LNCaP clone FGC (cell line): ENCODE data around the gene PSAT1.
A peak's percentile ranks its signal among the peaks of the same experiment; 100 is the strongest.

Source experiments
- DNase-seq: peaks from one replicate; pipeline ENCODE4 v3.0.0-alpha.2; 2011; ENCODE audit warnings: low read depth
- H3K4me3 ChIP-seq: 2 replicates; pipeline ENCODE4 v1.5.1; 2011; ENCODE audit warnings: mild to moderate bottlenecking, low read depth, low read length, control low read depth
- CTCF ChIP-seq: IDR thresholded peaks from 2 replicates; pipeline ENCODE4 v1.5.1; 2012; ENCODE audit warnings: mild to moderate bottlenecking; ENCODE audit not compliant: control insufficient read depth, insufficient read depth; ENCODE audit errors: extremely low read depth

The PSAT1 gene

GRCh38 chr9:78297672-78297961 lies 692 bp downstream of the PSAT1 start:
- no peak for TF ChIP-seq CTCF
- peak overlapping the region; percentile 88 for H3K4me3 ChIP-seq
- no peak for DNase-seq

GRCh38 chr9:78298046-78298765 lies 1.3 kb downstream of the PSAT1 start:
- TF ChIP-seq CTCF = no peak
- no peak for DNase-seq
- peak overlapping the region; percentile 88 for H3K4me3 ChIP-seq

GRCh38 chr9:78300209-78300608 lies 3.3 kb downstream of the PSAT1 start:
- TF ChIP-seq CTCF = no peak
- DNase-seq = no peak
- H3K4me3 ChIP-seq = no peak overlapping the region

GRCh38 chr9:78301466-78301865 lies 4.5 kb downstream of the PSAT1 start:
- no peak for DNase-seq
- TF ChIP-seq CTCF = no peak
- H3K4me3 ChIP-seq = no peak overlapping the region

GRCh38 chr9:78303377-78304062 lies 6.6 kb downstream of the PSAT1 start:
- no peak overlapping the region for H3K4me3 ChIP-seq
- DNase-seq = no peak
- TF ChIP-seq CTCF = no peak

GRCh38 chr9:78304357-78304756 lies 7.4 kb downstream of the PSAT1 start:
- no peak for TF ChIP-seq CTCF
- no peak overlapping the region for H3K4me3 ChIP-seq
- no peak for DNase-seq
